ENCODE data around the gene KRT12. TPM values are rescaled to one million over a fixed set of nuclear protein-coding genes. Genes with fewer than 3 reads are reported as not detected.

Gene KRT12
- polyA plus RNA-seq, 1 of the 3 experiments (the other 2 are of a cell fraction): not detected

GRCh38 chr17:40843242-40843641, 23.8 kb downstream of the KRT12 start (continued):
- no peak for TF ChIP-seq MEF2A (IDR thresholded peaks at IDR 0.05; ENCODE audit: borderline replicate concordance, low read depth)

DNA sequence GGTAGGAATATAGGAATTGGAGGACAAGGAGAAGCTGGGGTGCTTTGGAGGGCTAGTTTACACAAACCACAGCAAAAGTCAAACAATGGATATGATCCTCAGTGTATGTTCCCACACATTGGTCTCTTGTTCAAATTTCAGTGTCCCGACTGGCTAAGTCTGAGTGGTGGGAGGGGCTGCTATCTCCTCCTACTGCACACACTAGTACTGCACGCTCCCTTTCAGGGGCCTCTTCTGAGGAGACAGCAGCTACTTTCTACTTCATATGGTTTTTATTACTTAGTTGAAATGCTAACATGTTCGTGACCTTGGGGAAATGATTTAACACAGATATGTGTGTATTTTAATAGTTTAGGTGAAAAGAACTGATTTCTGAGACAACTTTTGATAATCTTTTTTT, 25.8 kb downstream of the KRT12 start:
- no peaks in the 10 kb centered on the region for H3K36me3 ChIP-seq (replicated peaks in 1 of 2; ENCODE audit: control insufficient read depth in 1 of 2, insufficient read depth in 2 of 2, low read length in 1 of 2)
- H3K4me2 ChIP-seq: no peak overlapping the region
- no peaks in the 10 kb centered on the region for H3K9me3 ChIP-seq
- TF ChIP-seq EZH2phosphoT487 (IDR thresholded peaks at IDR 0.05; ENCODE audit: borderline replicate concordance, low read depth) (no peak), RXRA (IDR thresholded peaks at IDR 0.05; ENCODE audit: borderline replicate concordance, low read depth) (no peak), FOSL2 (IDR thresholded peaks at IDR 0.05; ENCODE audit: borderline replicate concordance, low read depth) (no peak), NRF1 (IDR thresholded peaks at IDR 0.05; ENCODE audit: low read depth, low read length) (no peak), ZBTB33 (IDR thresholded peaks at IDR 0.05; ENCODE audit: borderline replicate concordance, low read depth) (no peak), RAD21 (IDR thresholded peaks at IDR 0.05; ENCODE audit: low read length) (no peak), FOXJ3 (CRISPR knock-in tag; IDR thresholded peaks at IDR 0.05) (no peak), TCF12 (IDR thresholded peaks at IDR 0.05) (no peak), RCOR1 (IDR thresholded peaks at IDR 0.05; ENCODE audit: low read length) (no peak), MEF2A (IDR thresholded peaks at IDR 0.05; ENCODE audit: borderline replicate concordance, low read depth) (no peak), POLR2AphosphoS5 (IDR thresholded peaks at IDR 0.05; ENCODE audit: low read depth, low read length) (no peak), SIN3A (IDR thresholded peaks at IDR 0.05; ENCODE audit: borderline replicate concordance, low read depth, low read length) (no peak), ELF1 (IDR thresholded peaks at IDR 0.05) (no peak), JUND (IDR thresholded peaks at IDR 0.05) (no peak), REST (IDR thresholded peaks at IDR 0.05; ENCODE audit: low read depth, low read length) (no peak), NFIC (IDR thresholded peaks at IDR 0.05; ENCODE audit: borderline replicate concordance) (no peak), TEAD4 (IDR thresholded peaks at IDR 0.05; ENCODE audit: borderline replicate concordance, insufficient read depth) (no peak)
- TF ChIP-seq, protein P1, sequence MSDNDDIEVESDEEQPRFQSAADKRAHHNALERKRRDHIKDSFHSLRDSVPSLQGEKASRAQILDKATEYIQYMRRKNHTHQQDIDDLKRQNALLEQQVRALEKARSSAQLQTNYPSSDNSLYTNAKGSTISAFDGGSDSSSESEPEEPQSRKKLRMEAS (IDR thresholded peaks at IDR 0.05; ENCODE audit: low read depth): no peak
- TF ChIP-seq, protein P2, sequence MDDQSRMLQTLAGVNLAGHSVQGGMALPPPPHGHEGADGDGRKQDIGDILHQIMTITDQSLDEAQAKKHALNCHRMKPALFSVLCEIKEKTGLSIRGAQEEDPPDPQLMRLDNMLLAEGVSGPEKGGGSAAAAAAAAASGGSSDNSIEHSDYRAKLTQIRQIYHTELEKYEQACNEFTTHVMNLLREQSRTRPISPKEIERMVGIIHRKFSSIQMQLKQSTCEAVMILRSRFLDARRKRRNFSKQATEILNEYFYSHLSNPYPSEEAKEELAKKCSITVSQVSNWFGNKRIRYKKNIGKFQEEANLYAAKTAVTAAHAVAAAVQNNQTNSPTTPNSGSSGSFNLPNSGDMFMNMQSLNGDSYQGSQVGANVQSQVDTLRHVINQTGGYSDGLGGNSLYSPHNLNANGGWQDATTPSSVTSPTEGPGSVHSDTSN (IDR thresholded peaks at IDR 0.05): no peak
- TF ChIP-seq, protein P3, sequence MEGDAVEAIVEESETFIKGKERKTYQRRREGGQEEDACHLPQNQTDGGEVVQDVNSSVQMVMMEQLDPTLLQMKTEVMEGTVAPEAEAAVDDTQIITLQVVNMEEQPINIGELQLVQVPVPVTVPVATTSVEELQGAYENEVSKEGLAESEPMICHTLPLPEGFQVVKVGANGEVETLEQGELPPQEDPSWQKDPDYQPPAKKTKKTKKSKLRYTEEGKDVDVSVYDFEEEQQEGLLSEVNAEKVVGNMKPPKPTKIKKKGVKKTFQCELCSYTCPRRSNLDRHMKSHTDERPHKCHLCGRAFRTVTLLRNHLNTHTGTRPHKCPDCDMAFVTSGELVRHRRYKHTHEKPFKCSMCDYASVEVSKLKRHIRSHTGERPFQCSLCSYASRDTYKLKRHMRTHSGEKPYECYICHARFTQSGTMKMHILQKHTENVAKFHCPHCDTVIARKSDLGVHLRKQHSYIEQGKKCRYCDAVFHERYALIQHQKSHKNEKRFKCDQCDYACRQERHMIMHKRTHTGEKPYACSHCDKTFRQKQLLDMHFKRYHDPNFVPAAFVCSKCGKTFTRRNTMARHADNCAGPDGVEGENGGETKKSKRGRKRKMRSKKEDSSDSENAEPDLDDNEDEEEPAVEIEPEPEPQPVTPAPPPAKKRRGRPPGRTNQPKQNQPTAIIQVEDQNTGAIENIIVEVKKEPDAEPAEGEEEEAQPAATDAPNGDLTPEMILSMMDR (IDR thresholded peaks at IDR 0.05): no peak
- H3K27ac ChIP-seq (ENCODE audit: low read depth in 2 of 2, low read length in 1 of 2): no peak overlapping the region
- ChIA-PET POLR2A (no interaction called here), CTCF (no interaction called here)
- DNase-seq: no peak
- 25% methylated on average over 3 of the region's 3 CpGs for WGBS (ENCODE audit: low lambda C conversion rate)
- H3K9ac ChIP-seq: no peak overlapping the region
- H3K4me3 ChIP-seq (ENCODE audit: low read depth in 2 of 2, low read length in 1 of 2): no peak overlapping the region
- H3F3A ChIP-seq (replicated peaks; ENCODE audit: insufficient read depth): no peaks in the 10 kb centered on the region
- H3K27me3 ChIP-seq (ENCODE audit: insufficient read depth): peaks cover 29% of the 10 kb centered on the region; the same call in 1 of the 2 replicates
- H3K79me2 ChIP-seq (ENCODE audit: insufficient read depth): no peaks in the 10 kb centered on the region
- no peak overlapping the region for H2AFZ ChIP-seq (ENCODE audit: low read depth)
- H4K20me1 ChIP-seq (ENCODE audit: insufficient read depth): no peaks in the 10 kb centered on the region
- no peaks in the 10 kb centered on the region for H3K9me2 ChIP-seq
- H3K4me1 ChIP-seq (ENCODE audit: control insufficient read depth in 1 of 2, insufficient read depth in 2 of 2, low read depth in 1 of 2, low read length in 1 of 2): no peaks in the 10 kb centered on the region

Measured in SK-N-SH (cell line).